NCI-H748 treated with DMSO at 0.1 percent for 48 hours (cell line): ENCODE data around the gene CIB2.

Source experiments
- DNase-seq: peaks from one replicate; lab custom pipeline; 2025; lab: John Stamatoyannopoulos, UW

Gene CIB2

GRCh38 chr15:78149068-78149804 is 18.0 kb upstream of the CIB2 start, which contains the start of gene IDH3A:
Gene IDH3A, plus strand, starts transcription at chr15:78149362. Its CDS starts 42 bp downstream, at chr15:78149404.
- peak; percentile 73 for DNase-seq

GRCh38 chr15:78148392-78149067 is 17.3 kb upstream of the CIB2 start:
- DNase-seq, result no peak

GRCh38 chr15:78147566-78147965 is 16.3 kb upstream of the CIB2 start:
- DNase-seq, result no peak

GRCh38 chr15:78146425-78147154 is 15.3 kb upstream of the CIB2 start:
- no peak for DNase-seq

- DNase-seq, result no peak
Observed at GRCh38 chr15:78142332-78142731, 11.1 kb upstream of the CIB2 start.

GRCh38 chr15:78140292-78140691 is 9.0 kb upstream of the CIB2 start:
- no peak for DNase-seq

GRCh38 chr15:78139578-78139977 is 8.3 kb upstream of the CIB2 start:
- DNase-seq, result no peak

- DNase-seq, result no peak
Observed at GRCh38 chr15:78133801-78134200, 2.6 kb upstream of the CIB2 start.

GRCh38 chr15:78130466-78131294 is 565 bp downstream of the CIB2 start:
- no peak for DNase-seq

- no peak for DNase-seq
Observed at GRCh38 chr15:78129751-78130287, 1.4 kb downstream of the CIB2 start.

GRCh38 chr15:78129077-78129750 is 2.0 kb downstream of the CIB2 start:
- DNase-seq, result no peak

- no peak for DNase-seq
Observed at GRCh38 chr15:78127882-78128281, 3.4 kb downstream of the CIB2 start.

- DNase-seq, result no peak
Observed at GRCh38 chr15:78125267-78125666, 6.0 kb downstream of the CIB2 start.

- no peak for DNase-seq
Observed at GRCh38 chr15:78120523-78120922, 10.7 kb downstream of the CIB2 start.

GRCh38 chr15:78112551-78112950 is 18.7 kb downstream of the CIB2 start:
- no peak for DNase-seq

- no peak for DNase-seq
Observed at GRCh38 chr15:78111788-78112187, 19.5 kb downstream of the CIB2 start.

- no peak for DNase-seq
Observed at GRCh38 chr15:78110916-78111475, 20.2 kb downstream of the CIB2 start.

GRCh38 chr15:78110096-78110495 is 21.1 kb downstream of the CIB2 start:
- no peak for DNase-seq

GRCh38 chr15:78109156-78109555 is 22.1 kb downstream of the CIB2 start:
- DNase-seq, result no peak

- peak; percentile 7 for DNase-seq
Observed at GRCh38 chr15:78108300-78109084, 22.8 kb downstream of the CIB2 start.
